C4-2B (cell line): Measurements from ENCODE around the gene TMEM239.

Experiments
- ZFX ChIP-seq: fragments of 450-650 bp; IDR thresholded peaks from 2 replicates; pipeline ENCODE4 v1.6.1; 2017
- TF ChIP-seq, protein P1 (sequence below): fragments of 450-650 bp; conservative IDR thresholded peaks from 2 replicates; pipeline ENCODE4 v1.5.1; 2017; ENCODE audit warnings: mild to moderate bottlenecking

DNA sequence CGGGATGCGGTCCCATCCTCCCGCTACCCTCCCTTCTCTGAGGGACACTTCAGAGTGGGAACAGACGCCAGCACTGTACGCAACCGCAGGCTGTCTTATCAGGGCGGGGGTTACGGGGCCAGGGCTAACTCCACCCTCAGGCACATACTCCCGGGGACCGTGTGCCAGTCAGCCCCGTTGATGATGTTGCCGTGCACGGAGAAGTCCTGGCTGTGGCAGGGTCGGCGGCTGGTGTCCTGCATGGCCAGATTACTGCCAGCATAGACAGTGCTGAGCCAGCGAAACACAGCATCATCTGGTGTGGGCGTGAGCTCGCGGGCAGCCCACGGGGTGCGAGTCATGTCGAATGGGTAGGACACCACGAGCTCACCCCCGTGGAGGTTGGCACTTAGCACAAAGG, 20.7 kb upstream of the TMEM239 start:
- TF ChIP-seq, protein P1, sequence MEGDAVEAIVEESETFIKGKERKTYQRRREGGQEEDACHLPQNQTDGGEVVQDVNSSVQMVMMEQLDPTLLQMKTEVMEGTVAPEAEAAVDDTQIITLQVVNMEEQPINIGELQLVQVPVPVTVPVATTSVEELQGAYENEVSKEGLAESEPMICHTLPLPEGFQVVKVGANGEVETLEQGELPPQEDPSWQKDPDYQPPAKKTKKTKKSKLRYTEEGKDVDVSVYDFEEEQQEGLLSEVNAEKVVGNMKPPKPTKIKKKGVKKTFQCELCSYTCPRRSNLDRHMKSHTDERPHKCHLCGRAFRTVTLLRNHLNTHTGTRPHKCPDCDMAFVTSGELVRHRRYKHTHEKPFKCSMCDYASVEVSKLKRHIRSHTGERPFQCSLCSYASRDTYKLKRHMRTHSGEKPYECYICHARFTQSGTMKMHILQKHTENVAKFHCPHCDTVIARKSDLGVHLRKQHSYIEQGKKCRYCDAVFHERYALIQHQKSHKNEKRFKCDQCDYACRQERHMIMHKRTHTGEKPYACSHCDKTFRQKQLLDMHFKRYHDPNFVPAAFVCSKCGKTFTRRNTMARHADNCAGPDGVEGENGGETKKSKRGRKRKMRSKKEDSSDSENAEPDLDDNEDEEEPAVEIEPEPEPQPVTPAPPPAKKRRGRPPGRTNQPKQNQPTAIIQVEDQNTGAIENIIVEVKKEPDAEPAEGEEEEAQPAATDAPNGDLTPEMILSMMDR: no peak
- no peak for TF ChIP-seq ZFX
